Neural cell (in vitro differentiated cells): ENCODE measurements around the gene ITPRIP.

Experiments
- POLR2AphosphoS5 ChIP-seq: IDR thresholded peaks from 2 replicates; pipeline ENCODE4 v1.6.1; 2012
- TAF1 ChIP-seq: IDR thresholded peaks from 2 replicates; pipeline ENCODE4 v1.6.1; 2012; ENCODE audit warnings: low read depth
- TF ChIP-seq, protein P1 (sequence below): fragments of 450-650 bp; IDR thresholded peaks from 2 replicates; pipeline ENCODE4 v1.5.1; 2014; ENCODE audit warnings: antibody characterized with exemption, mild to moderate bottlenecking, moderate library complexity; ENCODE audit not compliant: poor library complexity, severe bottlenecking
- TF ChIP-seq, protein P2 (sequence below): IDR thresholded peaks from 2 replicates; pipeline ENCODE4 v1.6.1; 2012; ENCODE audit warnings: borderline replicate concordance

GRCh38 chr10:104296687-104297436, 41.4 kb downstream of the ITPRIP start:
- TF ChIP-seq TAF1 (no peak), POLR2AphosphoS5 (no peak)
- TF ChIP-seq, protein P1, sequence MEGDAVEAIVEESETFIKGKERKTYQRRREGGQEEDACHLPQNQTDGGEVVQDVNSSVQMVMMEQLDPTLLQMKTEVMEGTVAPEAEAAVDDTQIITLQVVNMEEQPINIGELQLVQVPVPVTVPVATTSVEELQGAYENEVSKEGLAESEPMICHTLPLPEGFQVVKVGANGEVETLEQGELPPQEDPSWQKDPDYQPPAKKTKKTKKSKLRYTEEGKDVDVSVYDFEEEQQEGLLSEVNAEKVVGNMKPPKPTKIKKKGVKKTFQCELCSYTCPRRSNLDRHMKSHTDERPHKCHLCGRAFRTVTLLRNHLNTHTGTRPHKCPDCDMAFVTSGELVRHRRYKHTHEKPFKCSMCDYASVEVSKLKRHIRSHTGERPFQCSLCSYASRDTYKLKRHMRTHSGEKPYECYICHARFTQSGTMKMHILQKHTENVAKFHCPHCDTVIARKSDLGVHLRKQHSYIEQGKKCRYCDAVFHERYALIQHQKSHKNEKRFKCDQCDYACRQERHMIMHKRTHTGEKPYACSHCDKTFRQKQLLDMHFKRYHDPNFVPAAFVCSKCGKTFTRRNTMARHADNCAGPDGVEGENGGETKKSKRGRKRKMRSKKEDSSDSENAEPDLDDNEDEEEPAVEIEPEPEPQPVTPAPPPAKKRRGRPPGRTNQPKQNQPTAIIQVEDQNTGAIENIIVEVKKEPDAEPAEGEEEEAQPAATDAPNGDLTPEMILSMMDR: no peak
- TF ChIP-seq, protein P2, sequence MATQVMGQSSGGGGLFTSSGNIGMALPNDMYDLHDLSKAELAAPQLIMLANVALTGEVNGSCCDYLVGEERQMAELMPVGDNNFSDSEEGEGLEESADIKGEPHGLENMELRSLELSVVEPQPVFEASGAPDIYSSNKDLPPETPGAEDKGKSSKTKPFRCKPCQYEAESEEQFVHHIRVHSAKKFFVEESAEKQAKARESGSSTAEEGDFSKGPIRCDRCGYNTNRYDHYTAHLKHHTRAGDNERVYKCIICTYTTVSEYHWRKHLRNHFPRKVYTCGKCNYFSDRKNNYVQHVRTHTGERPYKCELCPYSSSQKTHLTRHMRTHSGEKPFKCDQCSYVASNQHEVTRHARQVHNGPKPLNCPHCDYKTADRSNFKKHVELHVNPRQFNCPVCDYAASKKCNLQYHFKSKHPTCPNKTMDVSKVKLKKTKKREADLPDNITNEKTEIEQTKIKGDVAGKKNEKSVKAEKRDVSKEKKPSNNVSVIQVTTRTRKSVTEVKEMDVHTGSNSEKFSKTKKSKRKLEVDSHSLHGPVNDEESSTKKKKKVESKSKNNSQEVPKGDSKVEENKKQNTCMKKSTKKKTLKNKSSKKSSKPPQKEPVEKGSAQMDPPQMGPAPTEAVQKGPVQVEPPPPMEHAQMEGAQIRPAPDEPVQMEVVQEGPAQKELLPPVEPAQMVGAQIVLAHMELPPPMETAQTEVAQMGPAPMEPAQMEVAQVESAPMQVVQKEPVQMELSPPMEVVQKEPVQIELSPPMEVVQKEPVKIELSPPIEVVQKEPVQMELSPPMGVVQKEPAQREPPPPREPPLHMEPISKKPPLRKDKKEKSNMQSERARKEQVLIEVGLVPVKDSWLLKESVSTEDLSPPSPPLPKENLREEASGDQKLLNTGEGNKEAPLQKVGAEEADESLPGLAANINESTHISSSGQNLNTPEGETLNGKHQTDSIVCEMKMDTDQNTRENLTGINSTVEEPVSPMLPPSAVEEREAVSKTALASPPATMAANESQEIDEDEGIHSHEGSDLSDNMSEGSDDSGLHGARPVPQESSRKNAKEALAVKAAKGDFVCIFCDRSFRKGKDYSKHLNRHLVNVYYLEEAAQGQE: no peak
